Upper lobe of left lung (tissue), 4 donors: Measurements from ENCODE around the gene AGRN.

ENCODE experiments used
- CTCF ChIP-seq, 6 experiments: fragments of 450-650 bp in 4 of 6; fragments of 200-600 bp in 2 of 6; sonication (generic) in 2 of 6; IDR thresholded peaks; one replicate each; pipeline ENCODE4 v1.5.1; 2016 to 2019; ENCODE audit warnings: antibody characterized with exemption in 6 of 6
- POLR2AphosphoS5 ChIP-seq, 2 donors: sonication (generic); formaldehyde crosslinking; IDR thresholded peaks; one replicate each; pipeline ENCODE4 v1.5.1; 2017; ENCODE audit warnings: antibody characterized with exemption in 2 of 2

GRCh38 chr1:1042835-1043234 lies 22.9 kb downstream of the AGRN start:
- TF ChIP-seq CTCF (IDR thresholded peaks at IDR 0.05) (no peak), POLR2AphosphoS5 (IDR thresholded peaks at IDR 0.05) (no peak)
